Fibroblast of villous mesenchyme (primary cell): ENCODE measurements around the gene GAPDH. TPM values are rescaled to one million over a fixed set of nuclear protein-coding genes. Genes with fewer than 3 reads are reported as not detected.
A peak's percentile ranks its signal among the peaks of the same experiment; 100 is the strongest.
"Not testable (repeated sequence)": the region's sequence is repeated elsewhere in the genome, so short reads cannot be mapped to it uniquely, and the experiment has no call there.

Source experiments
- DNase-seq: peaks from one replicate; pipeline ENCODE4 v3.0.0-alpha.2; 2010; ENCODE audit warnings: low read depth
- H3K4me3 ChIP-seq: 2 replicates; pipeline ENCODE4 v1.5.1; 2011; ENCODE audit warnings: low read depth, mild to moderate bottlenecking, low read length
- total RNA-seq: library from RNA; depleted of rRNA; stranded (reverse); fragments of >200 nt; gene quantifications from 2 replicates; pipeline ENCODE4 v1.2.3, GENCODE V29; 2012
- TF ChIP-seq, protein P1 (sequence below): IDR thresholded peaks from 2 replicates; pipeline ENCODE4 v1.5.1; 2012; ENCODE audit warnings: low read depth, mild to moderate bottlenecking, low read length; ENCODE audit not compliant: insufficient read depth

GAPDH gene
- total RNA-seq, 1 donor = 6,118 TPM

DNA sequence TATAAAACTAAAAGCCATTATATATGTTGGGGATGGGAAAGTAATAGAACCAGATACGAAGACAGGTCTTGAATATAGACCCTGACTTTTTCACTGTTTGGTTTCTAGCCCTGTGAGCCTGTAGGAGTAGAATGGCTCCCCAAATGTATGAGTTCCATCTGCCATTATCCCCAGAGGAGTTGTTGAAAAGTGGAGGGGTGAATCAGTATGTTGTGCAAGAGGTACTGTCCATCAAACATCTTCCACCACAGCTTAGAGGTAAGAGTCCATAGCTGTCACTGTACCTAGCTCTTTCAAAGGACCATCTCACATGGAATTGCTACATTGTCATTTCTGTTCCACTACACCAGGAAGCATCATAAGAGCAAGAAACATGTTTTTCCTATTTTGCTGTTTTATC lies 39.3 kb upstream of the GAPDH start:
- no peak for DNase-seq
- peak overlapping the region; percentile 83 for H3K4me3 ChIP-seq
- TF ChIP-seq, protein P1, sequence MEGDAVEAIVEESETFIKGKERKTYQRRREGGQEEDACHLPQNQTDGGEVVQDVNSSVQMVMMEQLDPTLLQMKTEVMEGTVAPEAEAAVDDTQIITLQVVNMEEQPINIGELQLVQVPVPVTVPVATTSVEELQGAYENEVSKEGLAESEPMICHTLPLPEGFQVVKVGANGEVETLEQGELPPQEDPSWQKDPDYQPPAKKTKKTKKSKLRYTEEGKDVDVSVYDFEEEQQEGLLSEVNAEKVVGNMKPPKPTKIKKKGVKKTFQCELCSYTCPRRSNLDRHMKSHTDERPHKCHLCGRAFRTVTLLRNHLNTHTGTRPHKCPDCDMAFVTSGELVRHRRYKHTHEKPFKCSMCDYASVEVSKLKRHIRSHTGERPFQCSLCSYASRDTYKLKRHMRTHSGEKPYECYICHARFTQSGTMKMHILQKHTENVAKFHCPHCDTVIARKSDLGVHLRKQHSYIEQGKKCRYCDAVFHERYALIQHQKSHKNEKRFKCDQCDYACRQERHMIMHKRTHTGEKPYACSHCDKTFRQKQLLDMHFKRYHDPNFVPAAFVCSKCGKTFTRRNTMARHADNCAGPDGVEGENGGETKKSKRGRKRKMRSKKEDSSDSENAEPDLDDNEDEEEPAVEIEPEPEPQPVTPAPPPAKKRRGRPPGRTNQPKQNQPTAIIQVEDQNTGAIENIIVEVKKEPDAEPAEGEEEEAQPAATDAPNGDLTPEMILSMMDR = no peak

DNA sequence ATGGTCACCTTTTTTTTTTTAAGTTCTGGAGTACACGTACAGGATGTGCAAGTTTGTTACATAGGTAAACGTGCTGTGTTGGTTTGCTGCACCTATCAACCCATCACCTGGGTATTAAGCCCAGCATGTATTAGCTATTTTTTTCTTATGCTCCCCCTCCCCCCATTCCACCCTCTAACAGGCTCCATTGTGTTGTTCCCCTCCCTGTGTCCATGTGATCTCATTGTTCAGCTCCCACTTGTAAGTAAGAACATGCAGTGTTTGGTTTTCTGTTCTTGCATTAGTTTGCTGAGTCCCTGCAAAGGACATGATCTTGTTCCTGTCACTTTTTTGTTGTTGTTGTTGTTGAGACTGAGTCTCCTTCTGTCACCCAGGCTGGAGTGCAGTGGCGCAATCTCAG lies 37.0 kb upstream of the GAPDH start:
- not testable (repeated sequence) for H3K4me3 ChIP-seq, DNase-seq

DNA sequence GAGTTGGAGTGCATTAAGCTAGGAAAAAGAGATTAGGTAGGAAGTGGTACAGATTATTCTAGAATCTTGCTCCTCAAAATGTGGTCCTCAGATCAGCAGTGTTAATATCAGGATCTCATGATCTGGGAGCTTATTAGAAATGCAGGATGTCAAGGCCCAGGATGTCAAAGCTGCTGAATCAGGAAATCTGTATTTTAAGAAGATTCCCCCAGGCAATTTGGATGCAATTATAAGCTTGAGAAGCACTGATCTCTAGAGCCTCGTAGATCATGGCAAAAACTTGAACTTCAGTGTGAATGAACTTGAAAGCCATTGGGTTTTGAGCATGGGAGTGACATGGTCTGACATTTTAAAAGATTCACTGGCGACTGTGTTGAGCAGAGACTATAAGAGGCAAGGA lies 33.9 kb upstream of the GAPDH start:
- no peak overlapping the region for H3K4me3 ChIP-seq
- TF ChIP-seq, protein P1 = no peak
- no peak for DNase-seq

GRCh38 chr12:6507102-6507998 lies 27.0 kb upstream of the GAPDH start:
- H3K4me3 ChIP-seq = no peak overlapping the region
- DNase-seq = peak; percentile 27
- TF ChIP-seq, protein P1 = no peak

GRCh38 chr12:6508087-6508486 lies 26.2 kb upstream of the GAPDH start:
- TF ChIP-seq, protein P1 = no peak
- no peak overlapping the region for H3K4me3 ChIP-seq
- DNase-seq = no peak

DNA sequence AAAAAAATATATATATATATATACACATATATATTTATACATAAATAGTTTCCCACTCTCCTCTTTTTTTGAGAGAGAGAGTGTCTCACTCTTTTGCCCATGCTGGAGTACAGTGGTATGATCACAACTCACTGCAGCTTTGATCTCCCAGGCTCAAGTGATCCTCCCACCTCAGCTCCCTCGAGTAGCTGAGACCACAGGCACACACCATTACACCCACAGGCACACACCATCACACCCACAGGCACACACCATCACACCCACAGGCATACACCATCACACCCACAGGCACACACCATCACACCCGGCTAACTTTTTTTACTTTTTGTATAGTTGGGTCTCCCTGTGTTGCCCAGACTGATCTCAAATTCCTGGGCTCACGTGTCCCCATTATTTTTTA lies 14.1 kb upstream of the GAPDH start:
- TF ChIP-seq, protein P1 = no peak

GRCh38 chr12:6522193-6522592 lies 12.1 kb upstream of the GAPDH start:
- TF ChIP-seq, protein P1 = no peak
- no peak for DNase-seq
- no peak overlapping the region for H3K4me3 ChIP-seq

More for the DNA sequence above, 14.1 kb upstream of the GAPDH start:
- H3K4me3 ChIP-seq = no peak overlapping the region
- DNase-seq = no peak
